Neuronal stem cell (in vitro differentiated cells): ENCODE measurements around the gene ILK.

Source experiments
- DNase-seq: peaks from one replicate; pipeline ENCODE4 v3.0.0-alpha.2; 2013; ENCODE audit warnings: low spot score
- H2AFZ ChIP-seq: one replicate; pipeline ENCODE4 v1.6.1; 2013; ENCODE audit warnings: mild to moderate bottlenecking, low read length, inconsistent platforms
- H2AK5ac ChIP-seq: 2 replicates; pipeline ENCODE4 v1.6.1; 2013; ENCODE audit warnings: low read depth, mild to moderate bottlenecking, inconsistent platforms, low read length, moderate library complexity, mixed read lengths
- H2BK120ac ChIP-seq: 2 replicates; pipeline ENCODE4 v1.6.1; 2013; ENCODE audit warnings: low read depth, mild to moderate bottlenecking, inconsistent platforms, low read length, moderate library complexity, mixed read lengths
- H2BK12ac ChIP-seq: one replicate; pipeline ENCODE4 v1.6.1; 2013; ENCODE audit warnings: low read length, inconsistent platforms
- H2BK15ac ChIP-seq: 2 replicates; pipeline ENCODE4 v1.6.1; 2013; ENCODE audit warnings: mild to moderate bottlenecking, low read length, inconsistent platforms, mixed read lengths
- H2BK5ac ChIP-seq: one replicate; pipeline ENCODE4 v1.6.1; 2013; ENCODE audit warnings: inconsistent platforms, mild to moderate bottlenecking, low read length, moderate library complexity
- H3K14ac ChIP-seq: one replicate; pipeline ENCODE4 v1.6.1; 2013; ENCODE audit warnings: low read length, inconsistent platforms
- H3K18ac ChIP-seq: 2 replicates; pipeline ENCODE4 v1.6.1; 2013; ENCODE audit warnings: low read length, inconsistent platforms
- H3K23ac ChIP-seq: 2 replicates; pipeline ENCODE4 v1.6.1; 2013; ENCODE audit warnings: low read depth, mild to moderate bottlenecking, mixed read lengths, low read length, inconsistent platforms; ENCODE audit not compliant: poor library complexity
- H3K27ac ChIP-seq: replicated peaks from 3 replicates; pipeline ENCODE4 v1.5.1; 2013; ENCODE audit warnings: low read length, inconsistent platforms
- H3K27me3 ChIP-seq, 3 experiments: 2 replicates each; pipeline ENCODE4 v1.6.1; 2013; ENCODE audit warnings: low read length in 3 of 3, mild to moderate bottlenecking in 2 of 3, inconsistent platforms in 1 of 3, low read depth in 1 of 3, mixed read lengths in 1 of 3, moderate library complexity in 1 of 3; ENCODE audit not compliant: control insufficient read depth in 3 of 3, insufficient read depth in 3 of 3
- H3K36me3 ChIP-seq, 2 donors: replicated peaks in 1 of 2; 2 replicates each; pipeline ENCODE4 v1.6.1; 2013; ENCODE audit warnings: low read length in 2 of 2; ENCODE audit not compliant: control insufficient read depth in 2 of 2, insufficient read depth in 2 of 2
- H3K4ac ChIP-seq: 2 replicates; pipeline ENCODE4 v1.6.1; 2013; ENCODE audit warnings: inconsistent platforms, mild to moderate bottlenecking, low read length, moderate library complexity
- H3K4me1 ChIP-seq, 2 donors: 1 replicate in 1 of 2; 2 replicates in 1 of 2; pipeline ENCODE4 v1.6.1; 2013; ENCODE audit warnings: low read length in 2 of 2, low read depth in 1 of 2; ENCODE audit not compliant: control insufficient read depth in 2 of 2, insufficient read depth in 1 of 2
- H3K4me2 ChIP-seq: one replicate; pipeline ENCODE4 v1.6.1; 2013; ENCODE audit warnings: mild to moderate bottlenecking, low read length, inconsistent platforms; ENCODE audit not compliant: insufficient read depth, poor library complexity, severe bottlenecking
- H3K4me3 ChIP-seq, 2 donors: 2 replicates each; pipeline ENCODE4 v1.5.1; 2013; ENCODE audit warnings: low read length in 2 of 2, mild to moderate bottlenecking in 2 of 2, inconsistent platforms in 1 of 2, moderate library complexity in 1 of 2
- H3K79me1 ChIP-seq: one replicate; pipeline ENCODE4 v1.6.1; 2013; ENCODE audit warnings: low read depth, mild to moderate bottlenecking, inconsistent platforms, low read length, moderate library complexity
- H3K9ac ChIP-seq: one replicate; pipeline ENCODE4 v1.6.1; 2013; ENCODE audit warnings: mild to moderate bottlenecking, low read depth, low read length, inconsistent platforms; ENCODE audit not compliant: poor library complexity
- H3K9me3 ChIP-seq, 2 donors: replicated peaks in 1 of 2; 2 replicates each; pipeline versions ENCODE3 to v1.6.1; 2013; ENCODE audit warnings: low read length in 2 of 2, mild to moderate bottlenecking in 2 of 2, inconsistent platforms in 1 of 2, low read depth in 1 of 2, mixed read lengths in 1 of 2, moderate library complexity in 1 of 2; ENCODE audit not compliant: control insufficient read depth in 2 of 2, insufficient read depth in 1 of 2
- H4K8ac ChIP-seq: one replicate; pipeline ENCODE4 v1.6.1; 2013; ENCODE audit warnings: low read depth, mild to moderate bottlenecking, inconsistent platforms, low read length, moderate library complexity
- H4K91ac ChIP-seq: one replicate; pipeline ENCODE4 v1.6.1; 2013; ENCODE audit warnings: low read length, low read depth, mild to moderate bottlenecking, inconsistent platforms; ENCODE audit not compliant: poor library complexity
- WGBS, 2 donors: extraction: QIAGEN DNeasy Blood & Tissue Kit; methylation state at CpG; one replicate each; pipeline ENCODE4 v1.1.7; 2013; ENCODE audit warnings: missing lambda C conversion rate in 2 of 2, mixed read lengths in 1 of 2; ENCODE audit not compliant: insufficient read length in 2 of 2, insufficient replicate concordance in 1 of 2; ENCODE audit errors: extremely low coverage in 2 of 2; 5-methylcytosine and 5-hydroxymethylcytosine counted together

The ILK gene

DNA sequence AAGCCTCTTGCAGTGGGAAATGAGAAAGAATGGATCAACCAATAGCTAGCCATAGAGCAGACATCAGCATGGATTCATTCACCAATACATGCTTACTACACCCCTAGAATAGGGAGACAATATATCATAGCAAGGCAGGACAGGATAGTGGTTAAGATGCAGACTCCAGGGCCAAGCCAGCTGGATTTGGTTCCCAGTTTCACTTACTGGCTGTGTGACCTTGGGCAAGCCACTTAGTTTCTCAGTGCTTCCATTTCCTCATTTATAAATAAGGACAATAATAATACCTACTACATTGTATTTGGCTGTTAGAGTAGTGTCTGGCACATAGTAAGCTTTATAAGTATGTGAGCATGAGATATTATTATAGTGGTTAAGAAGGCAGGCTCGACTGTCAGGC, 44.9 kb downstream of the ILK start:
- H2BK15ac ChIP-seq, result no peak overlapping the region
- H2AK5ac ChIP-seq, result no peak overlapping the region
- H2BK5ac ChIP-seq, result no peak overlapping the region
- H4K91ac ChIP-seq, result no peak overlapping the region
- no peaks in the 10 kb centered on the region for H3K9me3 ChIP-seq
- H3K4me3 ChIP-seq, result no peak overlapping the region
- H3K27me3 ChIP-seq, result peaks cover 0 to 3% (median 0%) of the 10 kb centered on the region in 3 experiments
- no peak overlapping the region for H3K4me2 ChIP-seq
- no peak overlapping the region for H3K27ac ChIP-seq
- no peak overlapping the region for H4K8ac ChIP-seq
- peaks cover 2 to 6% of the 10 kb centered on the region in 2 donors for H3K4me1 ChIP-seq
- H3K4ac ChIP-seq, result no peak overlapping the region
- no peak overlapping the region for H3K14ac ChIP-seq
- no peak for DNase-seq
- no peak overlapping the region for H2BK120ac ChIP-seq
- no peak overlapping the region for H2AFZ ChIP-seq
- H3K79me1 ChIP-seq, result no peaks in the 10 kb centered on the region
- H2BK12ac ChIP-seq, result no peak overlapping the region
- H3K18ac ChIP-seq, result no peak overlapping the region
- no peak overlapping the region for H3K9ac ChIP-seq
- peaks cover 0 to 80% of the 10 kb centered on the region in 2 donors for H3K36me3 ChIP-seq
- WGBS, 2 donors, result no CpG with 5 or more reads among the region's 1 CpG
- H3K23ac ChIP-seq, result no peak overlapping the region

GRCh38 chr11:6650104-6650503, 46.5 kb downstream of the ILK start:
- Histone ChIP-seq H3K23ac (no peak overlapping the region), H3K27ac (no peak overlapping the region), H2AFZ (no peak overlapping the region), H2BK15ac (no peak overlapping the region), H3K9ac (no peak overlapping the region), H3K9me3 (no peaks in the 10 kb centered on the region), H3K14ac (no peak overlapping the region), H3K18ac (no peak overlapping the region), H4K91ac (no peak overlapping the region), H2BK12ac (no peak overlapping the region), H3K4ac (no peak overlapping the region), H2BK120ac (no peak overlapping the region), H3K79me1 (no peaks in the 10 kb centered on the region), H3K36me3 (peaks cover 0 to 74% of the 10 kb centered on the region in 2 donors), H3K4me1 (peaks cover 5 to 17% of the 10 kb centered on the region in 2 donors), H2AK5ac (no peak overlapping the region), H4K8ac (no peak overlapping the region), H2BK5ac (no peak overlapping the region), H3K27me3 (peaks cover 0 to 12% (median 0%) of the 10 kb centered on the region in 3 experiments), H3K4me2 (no peak overlapping the region), H3K4me3 (no peak overlapping the region)
- DNase-seq, result no peak

- no peak overlapping the region for H3K4me2 ChIP-seq
- no peak overlapping the region for H3K9ac ChIP-seq
- no peak overlapping the region for H2BK15ac ChIP-seq
- H3K27ac ChIP-seq, result no peak overlapping the region
- WGBS, 2 donors, result no CpG with 5 or more reads among the region's 6 CpGs
- peaks cover 0 to 65% of the 10 kb centered on the region in 2 donors for H3K36me3 ChIP-seq
- no peak overlapping the region for H2BK120ac ChIP-seq
- H3K14ac ChIP-seq, result no peak overlapping the region
- no peak overlapping the region for H4K8ac ChIP-seq
- no peaks in the 10 kb centered on the region for H3K9me3 ChIP-seq
- no peak overlapping the region for H2AFZ ChIP-seq
- H3K4me1 ChIP-seq, result peaks cover 5 to 17% of the 10 kb centered on the region in 2 donors
- no peak overlapping the region for H2BK12ac ChIP-seq
- no peak overlapping the region for H3K4ac ChIP-seq
- no peak overlapping the region for H4K91ac ChIP-seq
- H3K18ac ChIP-seq, result no peak overlapping the region
- peaks cover 0 to 13% (median 0%) of the 10 kb centered on the region in 3 experiments for H3K27me3 ChIP-seq
- no peaks in the 10 kb centered on the region for H3K79me1 ChIP-seq
- no peak overlapping the region for H3K4me3 ChIP-seq
- H3K23ac ChIP-seq, result no peak overlapping the region
- DNase-seq, result no peak
- no peak overlapping the region for H2AK5ac ChIP-seq
- no peak overlapping the region for H2BK5ac ChIP-seq
These were observed 47.4 kb downstream of the ILK start for GRCh38 chr11:6650980-6651379.

DNA sequence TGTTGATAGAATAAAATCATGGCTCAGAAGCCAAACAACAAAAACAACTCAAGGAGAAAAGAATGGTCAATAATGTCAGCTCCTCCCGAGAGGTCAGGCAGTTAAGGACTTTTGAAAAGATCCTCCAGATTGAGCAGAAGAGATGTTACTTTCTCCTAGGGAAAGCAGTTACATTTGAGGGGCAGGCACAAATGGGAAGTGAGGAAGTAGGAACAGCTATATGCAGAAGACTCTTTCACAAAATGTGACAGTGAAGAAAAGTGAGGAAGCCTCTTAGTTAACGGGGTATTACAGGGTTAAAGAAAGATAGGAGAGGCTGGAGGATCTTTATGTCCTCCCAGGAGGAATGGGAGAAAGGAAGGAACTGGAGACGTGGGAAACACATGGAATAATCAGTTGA, 48.6 kb downstream of the ILK start:
- Histone ChIP-seq H4K91ac (no peak overlapping the region), H2BK5ac (no peak overlapping the region), H2BK15ac (no peak overlapping the region), H3K4ac (no peak overlapping the region), H2AFZ (no peak overlapping the region), H3K9ac (no peak overlapping the region), H3K27me3 (peaks cover 0 to 25% (median 3%) of the 10 kb centered on the region in 3 experiments), H3K79me1 (no peaks in the 10 kb centered on the region), H4K8ac (no peak overlapping the region), H2BK12ac (no peak overlapping the region), H3K36me3 (peaks cover 0 to 62% of the 10 kb centered on the region in 2 donors), H3K4me3 (no peak overlapping the region), H3K14ac (no peak overlapping the region), H3K9me3 (no peaks in the 10 kb centered on the region), H2AK5ac (no peak overlapping the region), H2BK120ac (no peak overlapping the region), H3K18ac (no peak overlapping the region), H3K27ac (no peak overlapping the region), H3K4me1 (peaks cover 3 to 22% of the 10 kb centered on the region in 2 donors), H3K23ac (no peak overlapping the region), H3K4me2 (no peak overlapping the region)
- no CpG with 5 or more reads among the region's 3 CpGs for WGBS, 2 donors
- no peak for DNase-seq
